D721Med (cell line): ENCODE data around the gene TBC1D22A.

Source experiments
- DNase-seq: peaks from one replicate; pipeline ENCODE4 v3.0.0; 2011; ENCODE audit warnings: low spot score; ENCODE audit not compliant: insufficient read length
- FAIRE-seq: peaks from 2 replicates; lab custom pipeline; 2011; peaks lifted over from hg19 to GRCh38; lab: Jason Lieb, UNC
- TF ChIP-seq, protein P1 (sequence below): IDR thresholded peaks from 2 replicates; pipeline ENCODE4 v1.5.1; 2012; ENCODE audit warnings: mild to moderate bottlenecking, control low read depth; ENCODE audit not compliant: insufficient read depth; ENCODE audit errors: missing control alignments

The TBC1D22A gene, protein sequence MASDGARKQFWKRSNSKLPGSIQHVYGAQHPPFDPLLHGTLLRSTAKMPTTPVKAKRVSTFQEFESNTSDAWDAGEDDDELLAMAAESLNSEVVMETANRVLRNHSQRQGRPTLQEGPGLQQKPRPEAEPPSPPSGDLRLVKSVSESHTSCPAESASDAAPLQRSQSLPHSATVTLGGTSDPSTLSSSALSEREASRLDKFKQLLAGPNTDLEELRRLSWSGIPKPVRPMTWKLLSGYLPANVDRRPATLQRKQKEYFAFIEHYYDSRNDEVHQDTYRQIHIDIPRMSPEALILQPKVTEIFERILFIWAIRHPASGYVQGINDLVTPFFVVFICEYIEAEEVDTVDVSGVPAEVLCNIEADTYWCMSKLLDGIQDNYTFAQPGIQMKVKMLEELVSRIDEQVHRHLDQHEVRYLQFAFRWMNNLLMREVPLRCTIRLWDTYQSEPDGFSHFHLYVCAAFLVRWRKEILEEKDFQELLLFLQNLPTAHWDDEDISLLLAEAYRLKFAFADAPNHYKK

DNA sequence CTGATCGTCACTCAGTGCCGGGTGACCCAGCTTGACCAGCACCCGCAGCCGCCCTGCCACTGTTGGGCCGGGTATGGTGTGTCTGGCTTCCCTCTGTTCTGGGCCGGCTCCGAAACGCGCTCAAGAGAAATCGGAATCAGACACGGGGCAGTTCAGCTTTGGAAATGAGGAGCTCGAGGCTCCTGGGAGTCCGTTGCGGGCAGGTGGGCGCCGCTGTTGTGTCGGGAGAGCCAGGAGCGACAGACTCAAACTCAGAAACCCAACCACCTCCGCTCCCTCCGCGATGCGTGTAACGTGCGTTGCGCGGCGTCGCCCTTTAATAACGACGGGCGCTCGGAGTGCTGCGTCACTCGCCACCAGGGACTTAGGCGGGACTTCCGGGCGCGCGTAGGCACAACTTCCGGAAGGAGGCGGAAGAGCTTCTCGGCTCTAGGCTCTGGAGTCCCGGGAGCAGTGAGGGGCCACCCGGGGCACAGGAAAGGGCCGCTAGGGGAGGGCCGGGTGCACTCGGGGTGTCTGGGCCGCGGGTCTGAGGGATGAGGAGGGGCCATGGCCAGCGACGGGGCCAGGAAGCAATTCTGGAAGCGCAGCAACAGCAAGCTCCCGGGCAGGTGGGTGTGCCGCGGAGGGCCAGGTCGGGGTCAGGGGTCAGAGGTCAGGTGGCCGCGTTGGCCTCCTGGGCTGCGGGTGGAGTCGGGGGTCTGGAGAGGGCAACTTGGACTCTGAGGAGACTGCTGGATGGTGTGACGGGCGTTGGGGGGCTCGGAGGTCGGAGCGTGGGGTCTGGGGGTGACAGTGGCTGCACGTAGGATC is at the start of gene TBC1D22A:
Gene TBC1D22A (plus strand): TSS at position 413 of the 813 bp plus-strand sequence. CDS start 137 bp downstream, at position 550.
- TF ChIP-seq, protein P1, sequence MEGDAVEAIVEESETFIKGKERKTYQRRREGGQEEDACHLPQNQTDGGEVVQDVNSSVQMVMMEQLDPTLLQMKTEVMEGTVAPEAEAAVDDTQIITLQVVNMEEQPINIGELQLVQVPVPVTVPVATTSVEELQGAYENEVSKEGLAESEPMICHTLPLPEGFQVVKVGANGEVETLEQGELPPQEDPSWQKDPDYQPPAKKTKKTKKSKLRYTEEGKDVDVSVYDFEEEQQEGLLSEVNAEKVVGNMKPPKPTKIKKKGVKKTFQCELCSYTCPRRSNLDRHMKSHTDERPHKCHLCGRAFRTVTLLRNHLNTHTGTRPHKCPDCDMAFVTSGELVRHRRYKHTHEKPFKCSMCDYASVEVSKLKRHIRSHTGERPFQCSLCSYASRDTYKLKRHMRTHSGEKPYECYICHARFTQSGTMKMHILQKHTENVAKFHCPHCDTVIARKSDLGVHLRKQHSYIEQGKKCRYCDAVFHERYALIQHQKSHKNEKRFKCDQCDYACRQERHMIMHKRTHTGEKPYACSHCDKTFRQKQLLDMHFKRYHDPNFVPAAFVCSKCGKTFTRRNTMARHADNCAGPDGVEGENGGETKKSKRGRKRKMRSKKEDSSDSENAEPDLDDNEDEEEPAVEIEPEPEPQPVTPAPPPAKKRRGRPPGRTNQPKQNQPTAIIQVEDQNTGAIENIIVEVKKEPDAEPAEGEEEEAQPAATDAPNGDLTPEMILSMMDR: no peak
- FAIRE-seq: no peak
- DNase-seq: peak; percentile 90

DNA sequence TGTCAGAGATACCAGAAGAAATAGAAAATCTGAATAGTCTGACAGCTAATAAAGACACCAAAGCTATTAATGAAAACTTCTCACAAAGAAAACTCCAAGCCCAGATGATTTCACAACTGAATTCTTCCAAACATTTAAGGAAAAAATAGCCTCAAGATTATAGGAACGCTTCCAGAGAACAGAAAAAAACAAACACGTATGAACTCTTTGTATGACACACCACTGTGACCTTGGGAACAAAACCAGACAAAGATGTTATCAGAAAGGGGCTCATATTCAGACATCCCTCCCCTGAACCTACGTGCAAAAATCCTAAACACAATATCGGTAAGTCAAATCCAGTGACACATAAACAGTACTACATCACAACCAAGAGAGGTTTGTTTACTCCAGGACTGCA is 47.9 kb upstream of the TBC1D22A start:
- TF ChIP-seq, protein P1: no peak
- DNase-seq: no peak
- no peak for FAIRE-seq

DNA sequence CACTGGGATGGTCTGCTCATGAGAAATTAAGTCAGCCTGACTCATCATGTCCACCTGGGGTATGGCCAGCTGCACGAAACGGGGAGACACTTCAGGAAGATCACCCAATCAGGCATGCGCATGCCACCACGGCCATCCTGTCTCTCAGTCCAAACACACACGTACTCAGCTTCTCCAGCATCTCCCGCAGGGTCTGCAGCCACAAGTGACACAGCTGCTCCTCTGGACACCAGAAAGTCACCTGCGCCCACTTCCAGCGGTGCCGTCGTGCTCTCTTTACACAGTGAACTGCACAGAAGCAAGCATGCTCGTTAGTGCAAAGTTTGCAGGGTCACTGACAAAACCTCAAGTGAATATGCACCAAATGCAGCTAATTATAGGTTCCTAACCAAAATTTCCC is 42.5 kb upstream of the TBC1D22A start:
- DNase-seq: no peak
- TF ChIP-seq, protein P1: no peak
- no peak for FAIRE-seq

DNA sequence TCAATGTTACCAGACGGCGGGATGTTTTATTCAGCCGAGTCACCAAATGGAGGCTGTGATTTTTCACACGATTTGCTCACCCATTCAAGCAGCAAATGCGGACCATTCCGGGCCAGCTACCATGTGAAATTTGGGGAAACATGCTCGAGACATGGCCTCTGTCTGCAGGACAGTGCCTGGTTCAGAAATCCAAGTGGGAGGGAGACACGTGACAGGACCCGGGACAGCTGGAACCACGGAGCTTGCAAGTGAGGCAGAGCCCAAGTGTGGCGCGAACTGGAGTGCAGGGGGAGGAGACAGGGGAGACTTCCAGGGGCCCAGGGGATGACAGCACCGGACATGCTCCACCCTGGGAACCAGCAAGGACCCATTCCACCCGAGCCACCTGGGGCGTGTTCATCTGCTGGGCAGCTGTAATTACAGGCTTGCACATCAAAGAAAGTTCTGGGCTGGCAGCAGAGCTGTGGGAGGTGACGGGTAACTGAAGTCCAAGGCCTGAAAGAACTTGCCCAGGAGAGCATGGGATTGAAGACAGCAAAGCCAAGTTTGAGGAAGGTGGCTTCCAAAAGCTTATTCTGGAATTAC is 40.9 kb upstream of the TBC1D22A start:
- FAIRE-seq: no peak
- TF ChIP-seq, protein P1: no peak

DNA sequence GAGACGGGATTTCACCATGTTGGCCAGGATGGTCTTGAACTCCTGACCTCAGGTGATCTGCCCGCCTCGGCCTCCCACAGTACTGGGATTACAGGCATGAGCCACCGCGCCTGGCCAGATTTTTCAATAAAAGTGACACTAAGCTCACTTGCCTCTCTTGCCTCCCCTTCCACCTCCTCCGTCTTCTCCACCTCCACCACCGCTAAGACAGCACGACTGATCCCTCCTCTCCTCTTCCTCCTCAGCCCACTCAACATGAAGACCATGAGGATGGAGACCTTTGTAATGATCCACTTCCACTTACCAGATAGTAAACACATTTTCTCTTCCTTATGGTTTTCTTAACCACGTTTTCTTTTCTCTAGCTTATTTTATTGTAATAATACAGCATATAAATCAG is 38.6 kb upstream of the TBC1D22A start:
- TF ChIP-seq, protein P1: no peak
- DNase-seq (no peak), FAIRE-seq (no peak)

More for the DNA sequence above, 40.9 kb upstream of the TBC1D22A start:
- no peak for DNase-seq

DNA sequence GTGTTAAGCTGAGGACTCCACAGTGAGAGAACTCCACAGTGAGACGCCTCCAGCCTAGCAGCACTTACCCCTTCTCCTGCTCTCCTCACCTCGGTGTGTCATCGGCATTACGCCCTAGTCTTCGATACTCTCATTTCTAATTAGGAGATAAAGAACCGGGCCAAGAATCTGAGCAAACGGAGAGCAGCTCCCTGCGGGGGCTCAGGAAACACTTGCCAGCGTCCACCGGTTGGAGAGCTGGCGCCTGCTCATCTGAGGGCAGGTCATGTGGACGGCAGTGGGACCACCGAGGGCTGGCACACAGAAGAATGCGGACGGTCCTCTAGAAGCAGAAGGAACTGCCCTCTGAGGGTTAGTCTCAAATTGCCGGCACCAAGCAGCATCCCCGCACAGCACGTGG is 37.4 kb upstream of the TBC1D22A start:
- DNase-seq: no peak
- TF ChIP-seq, protein P1: no peak
- FAIRE-seq: no peak
